GM19035 (cell line): ENCODE measurements around the gene LOXL4.

Experiments
- ATAC-seq: cut with Tn5 transposase; IDR thresholded peaks from one replicate; pipeline ENCODE4 v1.9.1; 2021; ENCODE audit not compliant: unreplicated experiment

LOXL4 gene

DNA sequence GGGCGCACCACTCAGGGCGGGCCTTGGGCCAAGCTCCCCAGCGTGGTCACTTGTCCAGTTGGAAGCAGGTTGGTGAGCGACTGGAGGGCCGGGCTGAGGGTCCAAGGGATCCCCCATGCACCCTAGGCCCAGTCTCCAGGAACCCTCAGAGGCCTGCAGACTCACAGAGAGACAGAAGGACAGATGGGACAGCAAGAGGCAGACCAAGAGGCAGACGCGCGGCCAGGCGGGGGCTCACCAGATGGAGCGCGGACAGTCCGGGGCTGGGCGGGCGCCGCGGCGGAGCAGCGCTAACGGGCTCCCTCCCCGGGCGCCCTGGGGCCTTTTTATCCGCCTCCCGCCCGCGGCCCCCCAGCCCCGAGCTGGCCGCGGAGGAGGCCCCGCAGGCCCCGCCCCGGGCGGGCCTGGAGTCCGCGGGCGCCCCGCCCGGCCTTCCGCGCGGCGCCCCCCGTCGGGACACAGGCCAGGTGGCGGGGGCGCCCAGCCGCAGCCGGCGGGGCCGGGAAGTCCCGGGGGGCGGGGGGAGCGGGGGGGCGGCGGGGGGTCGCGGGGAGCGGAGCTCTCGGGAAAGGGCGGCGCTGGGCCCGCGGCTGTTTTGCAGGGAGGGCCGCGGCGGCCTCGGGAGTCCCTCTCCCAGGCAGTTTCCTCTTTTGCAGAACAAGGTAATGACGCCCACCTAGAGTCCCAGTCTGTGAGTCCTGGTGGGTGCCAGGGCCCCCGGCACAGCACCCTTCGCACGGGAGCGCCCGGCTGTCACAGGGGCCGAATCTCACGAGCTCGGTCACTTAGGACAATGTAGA is at the start of gene LOXL4:
Gene LOXL4, minus strand, starts transcription at position 301 of the 800 bp plus-strand sequence. CDS start 5,175 bp downstream, outside the sequence.
- ATAC-seq = no peak

DNA sequence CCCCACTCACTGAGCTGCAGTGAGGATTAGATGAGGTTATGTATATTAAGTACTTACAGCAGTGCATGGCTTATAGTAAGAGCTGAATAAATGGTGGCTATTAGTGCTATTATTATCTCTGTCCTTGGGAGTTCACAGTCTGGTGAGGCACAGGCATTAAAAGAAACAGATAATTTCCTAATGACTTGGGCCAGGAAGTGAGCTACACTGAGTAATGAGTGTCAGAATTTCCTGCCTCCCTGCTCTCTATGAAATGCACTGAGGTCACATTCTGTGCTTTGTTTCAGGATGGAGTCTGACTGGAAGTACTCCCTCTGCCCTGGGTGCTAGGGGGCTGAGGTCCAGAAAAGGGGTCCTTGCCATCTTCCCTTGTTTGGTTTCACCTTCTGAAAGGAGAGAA is 48.7 kb upstream of the LOXL4 start:
- no peak for ATAC-seq

DNA sequence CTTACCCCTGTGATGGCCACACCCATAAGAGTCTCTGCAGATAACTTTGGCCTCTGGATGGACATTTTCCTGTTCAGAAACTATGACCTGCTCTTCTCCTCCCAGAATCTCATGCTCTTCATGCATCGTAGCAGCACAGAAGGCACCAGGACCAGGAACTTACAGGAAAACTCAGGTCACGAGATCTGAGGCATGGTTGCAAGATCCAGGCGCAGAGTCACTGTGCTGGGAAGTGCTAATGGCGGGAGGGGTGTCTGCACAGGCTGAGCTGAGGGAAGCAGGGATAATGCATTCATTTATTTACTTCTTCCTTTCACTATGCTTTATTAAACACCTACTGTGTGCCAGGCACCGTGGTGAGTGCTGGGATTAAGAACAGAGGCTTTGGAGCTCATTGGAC is 48.2 kb upstream of the LOXL4 start:
- no peak for ATAC-seq

DNA sequence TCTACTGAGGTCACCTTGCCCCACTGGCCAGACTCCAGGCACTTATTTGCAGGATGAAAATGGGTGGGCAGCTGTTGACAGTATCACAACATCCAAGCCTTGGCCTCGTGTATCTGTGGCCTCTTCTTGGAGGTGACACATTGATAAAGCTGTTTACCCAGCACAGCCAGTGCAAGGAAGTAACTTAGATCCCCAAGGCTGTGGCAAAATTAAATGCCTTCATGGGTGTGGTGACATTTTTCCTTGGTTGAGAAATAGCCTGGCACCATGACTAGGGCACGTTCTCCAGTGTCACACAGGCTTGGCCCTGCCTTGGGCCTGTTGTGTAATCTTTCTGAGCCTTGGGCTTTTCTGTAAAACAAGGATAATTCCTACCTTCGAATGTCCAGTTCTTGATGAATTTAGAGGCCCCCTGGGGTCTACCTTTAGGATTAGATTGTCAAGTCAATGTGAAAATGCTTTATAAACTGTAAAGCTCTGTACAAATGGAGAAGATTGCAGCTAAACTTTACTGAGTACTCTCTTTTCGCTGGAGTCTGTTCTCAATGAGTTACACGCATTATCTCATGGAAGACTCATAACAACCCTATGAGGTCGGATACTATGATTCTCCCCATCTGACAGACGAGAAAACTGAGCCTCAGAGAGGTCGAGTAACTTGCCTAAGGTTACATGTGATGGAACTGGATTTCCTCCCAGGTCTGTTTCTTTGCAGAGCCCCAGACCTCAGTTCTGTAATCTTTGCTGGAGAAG is 46.7 kb upstream of the LOXL4 start:
- no peak for ATAC-seq

DNA sequence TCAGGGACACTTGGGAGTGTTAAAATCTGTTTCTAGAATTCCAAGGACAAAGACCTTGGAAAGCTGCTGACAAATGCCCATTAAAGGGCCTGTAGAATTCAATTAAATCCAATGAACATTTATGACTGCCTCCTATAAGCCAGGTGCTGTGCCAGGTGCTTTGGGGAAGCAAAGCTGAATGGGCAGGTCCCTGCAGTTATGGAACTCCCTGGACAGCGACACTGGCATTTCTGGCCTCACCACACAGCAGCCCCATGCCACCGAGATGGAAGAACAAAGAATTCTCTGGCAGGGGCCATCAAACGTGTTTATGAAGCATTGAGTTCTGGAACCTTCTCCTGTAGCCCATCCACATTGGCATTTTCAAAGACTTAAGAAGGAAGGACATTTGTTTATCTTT is 45.6 kb upstream of the LOXL4 start:
- ATAC-seq = no peak

DNA sequence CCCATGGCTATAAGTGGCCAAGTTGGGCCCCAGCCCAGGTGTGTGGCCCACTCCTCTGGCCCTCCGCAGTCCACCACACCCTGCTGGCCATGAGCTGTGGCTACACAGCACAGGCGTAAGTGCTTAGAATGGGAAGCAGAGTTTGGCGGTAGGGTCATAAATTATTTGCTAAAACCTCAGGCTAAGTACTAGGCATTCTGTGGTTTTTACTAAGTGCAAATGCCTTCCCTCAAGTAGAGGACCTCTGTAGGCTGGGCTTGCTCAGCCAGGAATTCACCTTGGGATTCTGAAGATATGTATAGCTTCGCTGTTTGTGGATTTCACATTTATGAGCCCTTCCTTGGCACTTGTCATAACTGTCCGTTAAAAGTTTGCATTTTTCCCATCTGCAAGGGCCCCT is 44.8 kb upstream of the LOXL4 start:
- ATAC-seq = no peak

DNA sequence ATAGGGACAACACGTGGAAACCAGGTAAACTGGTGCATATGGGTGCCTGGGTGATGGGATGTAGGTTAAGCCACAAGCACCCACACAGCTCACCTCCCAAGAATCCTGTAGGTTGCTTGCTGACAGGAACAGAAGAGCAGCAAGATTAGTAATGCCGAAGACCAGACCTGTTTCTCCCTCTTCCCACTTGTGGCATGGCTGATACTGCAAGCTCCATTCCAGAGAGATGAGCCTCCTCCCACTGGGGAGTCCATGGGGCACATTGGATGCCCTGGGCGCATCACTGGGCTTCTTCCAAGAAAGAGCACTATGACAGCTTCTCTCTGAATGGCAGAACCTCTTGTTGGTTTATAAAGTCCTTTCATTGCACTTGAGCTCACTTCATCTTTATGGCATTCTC is 44.4 kb upstream of the LOXL4 start:
- no peak for ATAC-seq

DNA sequence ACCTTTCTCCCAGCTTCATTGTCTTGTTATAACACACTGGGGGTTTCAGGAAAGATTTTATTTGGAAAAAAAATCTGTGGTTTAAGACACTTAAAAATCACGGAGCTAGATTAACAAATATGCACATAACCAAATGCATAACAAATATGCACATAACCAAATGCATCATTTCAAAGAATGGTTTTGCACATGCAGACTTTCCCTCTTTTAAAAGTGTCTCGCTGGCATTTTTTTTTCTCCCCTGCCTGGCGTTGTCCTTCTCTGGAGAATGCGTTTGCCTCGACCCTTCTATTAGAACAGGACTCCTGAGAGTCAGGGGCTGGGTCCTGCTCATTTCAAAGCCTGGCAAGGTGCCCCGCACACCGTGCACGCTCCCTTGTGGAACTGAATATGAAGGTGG is 42.7 kb upstream of the LOXL4 start:
- ATAC-seq = no peak

DNA sequence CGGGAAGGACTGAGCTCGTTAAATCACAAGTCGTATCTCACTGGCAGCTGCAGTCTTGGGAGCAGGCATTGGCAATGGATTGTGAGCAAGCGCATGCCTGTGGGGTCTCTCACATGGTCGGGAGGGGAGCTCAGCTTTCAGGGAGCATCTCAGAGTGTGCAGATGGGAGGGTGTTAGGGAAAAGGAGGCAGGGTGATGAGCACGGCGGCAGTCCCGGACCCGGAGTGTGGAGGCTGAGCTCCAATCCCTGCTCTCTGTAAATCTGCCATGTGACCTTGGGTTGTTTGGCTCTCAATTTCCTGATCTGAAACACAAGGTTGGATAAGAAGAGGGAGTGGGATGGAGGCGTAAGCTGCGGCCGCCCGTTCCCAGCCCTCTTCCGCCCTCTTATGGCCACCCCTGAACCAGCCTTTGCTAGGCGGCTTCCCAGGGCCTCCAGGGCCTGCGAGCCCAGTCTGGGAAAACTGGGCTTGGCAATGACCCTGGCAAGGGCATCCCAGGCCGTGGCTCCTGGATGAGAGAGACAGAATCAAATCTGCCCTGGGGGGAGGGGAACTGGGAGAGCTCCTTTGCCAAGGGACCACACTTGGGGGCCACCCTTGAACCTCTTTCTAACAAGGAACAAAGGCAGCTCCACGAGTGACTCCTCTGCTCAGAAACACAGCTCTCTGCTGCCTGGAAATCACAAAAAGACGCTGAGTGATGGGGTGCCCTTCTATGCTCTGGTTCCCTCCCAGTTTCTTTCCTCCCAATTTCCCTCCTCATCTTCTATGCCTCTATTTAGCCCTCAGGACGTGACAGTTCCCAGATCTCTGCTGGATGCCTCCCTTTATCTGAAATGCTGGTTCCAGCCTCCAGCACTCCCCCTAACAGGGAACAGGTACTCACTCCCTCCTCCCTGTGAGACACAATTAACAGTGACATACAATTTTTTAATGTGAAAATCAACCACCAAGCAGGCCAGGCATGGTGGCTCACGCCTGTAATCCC is 41.7 kb upstream of the LOXL4 start:
- ATAC-seq = no peak

DNA sequence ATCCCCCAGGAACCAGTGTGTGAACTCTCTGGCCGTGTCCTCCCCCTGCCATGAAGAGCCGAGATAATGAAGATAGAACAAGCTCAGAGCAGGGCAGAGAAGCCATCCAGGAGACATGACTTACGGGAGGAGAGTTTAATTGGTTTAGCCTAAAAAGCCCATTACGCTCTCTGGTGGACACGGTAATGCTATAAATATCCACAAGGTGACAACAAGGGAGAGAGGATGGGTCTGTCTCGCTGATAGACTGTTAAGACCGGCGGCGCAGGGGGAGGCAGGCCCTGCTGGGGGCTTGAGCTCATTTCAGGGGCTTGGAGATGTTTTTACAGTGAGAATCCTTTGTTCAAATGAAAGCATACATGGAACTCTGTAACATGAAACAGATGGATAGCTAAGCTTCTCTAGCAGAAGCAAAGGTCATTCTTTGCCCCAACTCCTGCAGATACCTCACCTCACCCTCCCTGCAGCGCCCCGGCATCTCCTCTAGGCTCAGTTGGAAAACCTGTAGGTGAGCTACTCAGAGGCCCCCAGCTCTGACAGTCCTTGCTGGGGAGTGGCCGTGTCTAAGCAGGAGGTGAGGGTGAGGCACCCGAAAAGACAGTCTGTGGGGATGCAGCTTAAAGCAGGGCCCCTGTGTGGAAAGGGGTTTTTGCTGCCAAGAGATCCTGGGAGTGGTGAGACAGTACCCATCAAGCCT is 40.8 kb upstream of the LOXL4 start:
- ATAC-seq = no peak

DNA sequence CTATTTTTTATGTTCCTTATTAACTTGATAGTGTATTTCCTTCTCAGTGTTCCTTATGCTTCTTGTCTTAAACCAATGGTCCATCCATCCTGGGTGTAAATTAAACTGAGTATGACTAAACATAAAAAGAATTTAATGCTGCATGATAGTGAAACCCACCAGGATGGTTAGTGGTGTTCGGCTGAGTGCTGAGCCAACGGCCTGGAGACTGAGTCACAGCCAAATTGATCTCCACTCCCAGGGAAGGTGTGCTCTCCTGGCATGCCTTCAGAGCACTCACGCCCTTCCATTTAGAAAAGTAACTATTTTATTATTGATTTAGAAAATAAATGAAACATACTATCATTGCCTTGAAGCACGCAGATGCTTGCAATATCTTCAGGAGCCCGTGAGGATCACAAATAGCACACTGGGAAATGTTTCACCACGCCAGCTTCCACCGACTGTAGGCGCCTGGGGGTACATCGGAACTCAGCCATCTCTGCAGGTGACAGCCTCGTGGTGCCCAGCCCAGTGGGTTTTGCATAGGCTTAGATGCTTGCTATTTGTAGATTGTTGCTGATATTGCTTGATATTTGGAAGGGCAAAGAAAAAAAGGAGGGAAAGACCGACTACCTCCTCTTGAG is 40.0 kb upstream of the LOXL4 start:
- no peak for ATAC-seq

DNA sequence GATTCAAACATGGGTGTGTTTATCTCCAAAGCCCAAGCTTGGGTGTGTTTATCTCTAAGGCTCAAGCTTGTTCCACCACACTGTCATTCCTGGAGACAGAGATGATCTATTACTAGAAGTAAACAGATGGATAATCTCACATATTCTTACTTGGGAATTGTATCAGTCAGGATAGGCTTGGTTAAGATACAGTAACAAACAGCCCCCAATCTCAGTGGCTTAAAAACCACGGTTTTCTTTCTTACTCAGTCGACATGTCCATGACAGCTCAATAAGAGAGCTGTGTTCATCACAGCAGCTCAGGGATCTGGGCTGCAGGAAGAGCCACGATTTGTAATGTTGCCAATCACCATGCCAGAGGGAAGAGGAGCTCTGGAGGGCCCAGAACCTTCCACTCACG is 38.5 kb upstream of the LOXL4 start:
- no peak for ATAC-seq

DNA sequence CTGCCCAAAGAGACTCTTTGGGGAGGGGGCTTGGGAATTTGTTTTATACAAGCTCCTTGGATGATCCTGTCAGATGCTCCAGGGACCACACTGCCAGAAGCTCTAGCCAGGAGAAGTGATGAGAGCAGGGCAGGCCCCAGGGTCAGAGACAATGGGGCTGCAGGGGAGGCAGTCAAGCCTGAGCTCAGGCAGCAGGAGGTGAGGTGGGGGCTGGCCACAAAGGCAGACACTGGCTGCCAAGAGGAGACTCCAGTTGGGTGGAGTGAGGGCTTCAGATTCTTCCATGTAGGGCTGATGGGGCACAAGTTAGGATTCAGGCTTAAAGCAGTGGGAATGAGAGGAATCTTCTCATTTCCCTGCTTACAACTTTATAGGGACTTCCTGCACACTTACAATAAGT is 35.6 kb upstream of the LOXL4 start:
- no peak for ATAC-seq

DNA sequence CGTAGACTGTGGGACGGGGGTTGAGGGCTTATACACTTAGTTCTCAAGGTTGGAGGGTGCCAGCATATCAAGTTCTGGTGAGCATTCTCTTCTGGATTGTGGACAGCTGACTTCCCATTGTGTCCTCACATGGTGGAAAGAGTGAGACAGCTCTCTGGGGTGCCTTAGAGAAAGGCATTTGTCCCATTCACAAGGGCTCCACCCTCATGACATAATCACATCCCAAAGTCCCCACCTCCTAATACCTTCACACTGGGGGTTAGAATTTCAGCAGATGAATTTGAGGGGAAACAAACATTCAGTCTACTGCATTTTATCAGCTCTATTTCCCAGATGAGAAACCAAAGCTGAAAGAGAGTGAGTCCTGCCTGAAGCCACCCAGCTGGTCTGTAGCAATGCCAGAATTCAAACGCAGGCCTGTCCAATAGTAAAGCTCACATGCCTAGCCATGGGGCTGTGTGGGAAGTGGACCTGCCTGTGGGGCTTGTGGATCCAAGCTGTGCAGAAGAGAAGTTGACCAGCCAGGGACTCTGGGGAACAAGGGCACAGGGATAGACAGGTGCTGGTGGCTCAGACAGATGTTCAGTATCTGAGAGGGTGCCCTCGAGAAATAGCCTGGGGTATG is 34.9 kb upstream of the LOXL4 start:
- ATAC-seq = no peak

DNA sequence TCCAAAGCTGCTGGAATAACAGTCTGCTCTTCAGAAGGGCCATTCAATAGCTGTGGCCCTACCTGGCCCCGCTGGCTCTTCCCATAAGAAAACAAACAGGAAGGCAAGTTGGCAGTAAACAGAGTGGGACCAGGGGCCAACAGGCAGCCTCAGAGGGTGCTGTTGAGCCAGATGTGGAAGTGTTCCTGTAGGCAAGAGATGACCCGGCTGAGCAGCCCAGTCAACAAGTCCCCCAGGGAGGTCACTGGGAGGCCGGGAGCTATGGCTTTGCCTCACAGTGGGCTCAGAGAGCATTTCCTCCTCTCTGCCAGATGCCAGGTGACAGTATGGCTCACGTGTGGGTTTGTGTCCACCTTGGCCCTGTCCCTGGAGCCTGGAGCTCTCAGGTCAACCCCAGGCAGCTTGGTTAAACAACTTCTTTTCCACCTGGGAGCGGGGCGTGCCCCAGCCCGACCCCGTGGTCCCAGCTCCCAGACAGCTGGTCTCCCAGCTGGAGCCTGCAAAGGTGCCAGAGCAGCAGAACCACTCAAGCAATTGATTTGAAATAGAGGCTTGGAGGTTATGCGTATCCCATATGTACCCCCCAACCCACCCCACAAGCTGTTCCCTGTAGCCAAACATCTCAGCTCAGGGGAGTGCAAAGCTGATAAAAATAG is 33.8 kb upstream of the LOXL4 start:
- no peak for ATAC-seq

DNA sequence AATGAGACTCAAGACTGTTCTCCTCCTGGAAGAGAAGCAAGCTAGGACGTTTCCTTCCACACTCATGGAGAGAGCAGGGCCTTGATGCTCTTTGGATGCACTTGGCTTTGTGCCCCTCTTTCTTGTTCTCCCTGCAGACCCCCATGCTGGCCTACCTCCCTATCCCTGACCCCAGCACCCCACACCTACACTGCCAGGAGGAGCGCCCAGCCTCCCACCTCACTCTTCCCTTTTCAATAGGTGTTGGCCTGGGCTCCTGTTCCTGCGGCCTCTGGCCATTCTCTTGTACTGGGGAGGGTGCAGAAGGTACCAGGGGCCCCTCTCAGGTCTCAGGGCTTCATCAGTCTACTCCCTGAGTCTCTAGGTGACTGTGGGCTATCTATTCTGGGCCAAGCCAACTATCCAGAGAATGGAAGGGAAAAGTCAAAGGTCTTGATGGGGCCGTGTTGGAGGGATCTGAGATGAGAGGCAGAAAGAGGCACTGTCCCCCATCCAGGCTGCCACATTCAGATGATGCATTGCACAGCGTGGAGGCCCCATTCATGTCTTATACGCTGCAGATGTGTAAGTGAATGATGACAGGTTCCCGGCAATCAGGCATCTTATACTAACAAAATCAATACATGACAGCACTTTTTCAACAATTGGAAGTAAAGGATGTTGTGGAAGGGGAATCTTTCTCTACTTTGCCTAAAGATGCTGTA is 32.7 kb upstream of the LOXL4 start:
- ATAC-seq = no peak

DNA sequence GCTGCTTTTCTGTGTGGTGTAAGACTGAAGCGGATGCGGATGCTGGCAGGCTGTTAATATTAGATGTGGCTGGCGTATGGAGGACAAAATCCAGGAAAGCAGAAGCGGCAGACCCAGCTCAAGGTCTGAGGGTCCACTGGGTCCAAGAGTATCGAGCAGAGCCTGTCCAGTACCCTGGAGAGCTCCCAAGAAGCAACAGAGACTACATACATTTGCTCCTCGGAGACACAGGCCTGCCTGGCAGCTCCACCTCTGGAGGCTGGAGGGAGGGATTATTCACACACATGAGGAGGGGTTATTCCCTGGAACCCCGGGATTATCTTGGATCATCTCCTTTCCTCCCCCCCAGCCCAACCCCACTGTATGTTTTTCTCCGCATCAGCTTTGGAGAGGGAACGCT is 31.3 kb upstream of the LOXL4 start:
- no peak for ATAC-seq

DNA sequence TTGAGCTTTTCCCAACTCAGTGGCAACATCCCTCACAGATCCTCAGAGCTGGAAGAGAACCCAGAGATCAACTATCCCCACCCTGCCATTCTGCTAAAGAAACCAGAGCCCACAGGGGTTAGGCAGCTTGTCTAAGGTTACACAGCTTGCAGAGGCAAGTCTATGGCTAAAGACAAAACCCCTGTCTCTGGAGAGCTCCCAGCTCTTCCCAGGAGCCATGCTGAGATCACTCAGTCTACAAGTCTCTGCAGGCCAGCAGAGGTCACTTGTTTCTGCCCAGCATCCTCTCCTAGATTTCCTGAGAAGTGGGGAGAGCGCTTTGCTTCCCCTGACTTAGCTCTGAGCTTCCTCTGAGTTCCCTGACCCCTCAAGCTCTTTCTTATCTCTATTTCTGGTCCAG is 28.5 kb upstream of the LOXL4 start:
- no peak for ATAC-seq

DNA sequence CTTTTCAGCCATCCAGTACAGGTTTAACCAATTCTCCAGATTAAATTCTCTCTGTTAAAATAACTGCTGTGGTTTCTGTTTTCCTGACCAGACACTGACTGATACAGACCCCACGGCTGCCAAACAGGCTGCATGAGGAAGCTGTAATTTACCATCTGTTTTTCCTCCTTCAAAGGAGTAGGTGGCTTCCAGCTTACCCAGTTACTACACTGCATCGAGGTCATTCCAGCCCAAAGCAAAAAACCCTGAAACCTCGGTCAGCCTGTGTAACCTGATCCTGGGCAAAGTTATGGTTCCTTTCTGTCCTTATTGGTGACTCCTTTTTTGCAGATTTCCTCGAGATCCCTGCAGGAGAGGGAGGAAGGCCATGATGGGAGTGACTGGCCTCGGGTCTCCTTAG is 27.9 kb upstream of the LOXL4 start:
- ATAC-seq = no peak
